ENCODE measurements around the gene PADI2.

DNA sequence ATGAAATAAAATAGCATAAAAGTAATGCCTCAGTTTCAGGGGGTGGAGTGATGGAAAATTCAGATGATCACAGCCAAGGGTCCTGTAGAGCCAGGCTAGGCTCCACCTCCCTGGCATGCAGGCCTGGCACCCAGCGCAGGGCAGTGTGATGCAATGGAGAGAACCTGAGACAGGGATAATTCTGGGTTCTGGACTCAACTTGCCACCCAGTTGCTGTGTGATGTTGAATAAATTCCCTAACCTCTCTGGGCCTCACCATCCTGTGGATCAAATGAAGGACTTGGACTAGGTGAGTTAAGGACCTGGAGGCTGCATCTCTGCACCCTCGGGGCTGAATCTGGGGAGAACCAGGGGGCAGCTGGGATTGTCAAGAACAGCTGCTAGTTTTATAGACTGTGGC, 17.0 kb downstream of the PADI2 start:
- TF ChIP-seq, protein P1, sequence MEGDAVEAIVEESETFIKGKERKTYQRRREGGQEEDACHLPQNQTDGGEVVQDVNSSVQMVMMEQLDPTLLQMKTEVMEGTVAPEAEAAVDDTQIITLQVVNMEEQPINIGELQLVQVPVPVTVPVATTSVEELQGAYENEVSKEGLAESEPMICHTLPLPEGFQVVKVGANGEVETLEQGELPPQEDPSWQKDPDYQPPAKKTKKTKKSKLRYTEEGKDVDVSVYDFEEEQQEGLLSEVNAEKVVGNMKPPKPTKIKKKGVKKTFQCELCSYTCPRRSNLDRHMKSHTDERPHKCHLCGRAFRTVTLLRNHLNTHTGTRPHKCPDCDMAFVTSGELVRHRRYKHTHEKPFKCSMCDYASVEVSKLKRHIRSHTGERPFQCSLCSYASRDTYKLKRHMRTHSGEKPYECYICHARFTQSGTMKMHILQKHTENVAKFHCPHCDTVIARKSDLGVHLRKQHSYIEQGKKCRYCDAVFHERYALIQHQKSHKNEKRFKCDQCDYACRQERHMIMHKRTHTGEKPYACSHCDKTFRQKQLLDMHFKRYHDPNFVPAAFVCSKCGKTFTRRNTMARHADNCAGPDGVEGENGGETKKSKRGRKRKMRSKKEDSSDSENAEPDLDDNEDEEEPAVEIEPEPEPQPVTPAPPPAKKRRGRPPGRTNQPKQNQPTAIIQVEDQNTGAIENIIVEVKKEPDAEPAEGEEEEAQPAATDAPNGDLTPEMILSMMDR (conservative IDR thresholded peaks at IDR 0.05; ENCODE audit: low read length) = no peak
- no peak for TF ChIP-seq EZH2phosphoT487 (IDR thresholded peaks at IDR 0.05; ENCODE audit: borderline replicate concordance, low read depth, low read length)

Data from OCI-LY7 (cell line).